GM12891 (cell line): ENCODE results near the gene SORCS1.

Source experiments
- PAX5 ChIP-seq: IDR thresholded peaks from 2 replicates; pipeline ENCODE4 v1.6.1; 2011; ENCODE audit warnings: low read length, moderate library complexity, mild to moderate bottlenecking; ENCODE audit not compliant: insufficient read depth, severe bottlenecking
- POLR2A ChIP-seq: IDR thresholded peaks from 2 replicates; pipeline ENCODE4 v1.6.1; 2011; ENCODE audit warnings: low read depth, low read length, control low read depth
- POLR2AphosphoS5 ChIP-seq: IDR thresholded peaks from 2 replicates; pipeline ENCODE4 v1.6.1; 2011; ENCODE audit warnings: low read depth, low read length, control low read depth
- TAF1 ChIP-seq: IDR thresholded peaks from 2 replicates; pipeline ENCODE4 v1.6.1; 2011; ENCODE audit warnings: low read depth, low read length, control low read depth

- TF ChIP-seq POLR2AphosphoS5 (no peak), POLR2A (no peak), TAF1 (no peak), PAX5 (no peak)
These were observed 458.4 kb downstream of the SORCS1 start for GRCh38 chr10:106706127-106706526.
